GM23338 (cell line): ENCODE measurements around the gene TIMM44. TPM values are rescaled to one million over a fixed set of nuclear protein-coding genes. Genes with fewer than 3 reads are reported as not detected.

Experiments
- ATAC-seq: fragments of 200-7000 bp; cut with Tn5 transposase; 3 replicates; pipeline ENCODE4 v1.9.1; 2020
- DNase-seq: peaks from one replicate; pipeline ENCODE4 v3.0.0-alpha.2; 2015; ENCODE audit warnings: low spot score
- H2AFZ ChIP-seq: fragments of 200-600 bp; sonication (generic); 2 replicates; pipeline ENCODE4 v1.8.0; 2016; ENCODE audit warnings: antibody characterized with exemption, mild to moderate bottlenecking, moderate library complexity
- H3F3A ChIP-seq: fragments of 200-600 bp; sonication (generic); replicated peaks from 2 replicates; pipeline ENCODE4 v1.8.0; 2017; ENCODE audit warnings: antibody characterized with exemption, mixed run types, low read depth
- H3K27ac ChIP-seq: fragments of 200-600 bp; sonication (generic); 2 replicates; pipeline ENCODE4 v1.6.1; 2016; ENCODE audit warnings: low read depth
- H3K27me3 ChIP-seq: fragments of 200-600 bp; sonication (generic); 2 replicates; pipeline ENCODE4 v1.8.0; 2016; ENCODE audit warnings: mild to moderate bottlenecking, mixed run types, moderate library complexity; ENCODE audit not compliant: insufficient read depth
- H3K36me3 ChIP-seq: fragments of 200-600 bp; sonication (generic); 2 replicates; pipeline ENCODE4 v1.8.0; 2016; ENCODE audit warnings: mild to moderate bottlenecking; ENCODE audit not compliant: insufficient read depth
- H3K4me1 ChIP-seq: fragments of 200-600 bp; sonication (generic); 2 replicates; pipeline ENCODE4 v1.8.0; 2016; ENCODE audit warnings: mild to moderate bottlenecking, moderate library complexity; ENCODE audit not compliant: insufficient read depth
- H3K4me2 ChIP-seq: fragments of 200-600 bp; sonication (generic); 2 replicates; pipeline ENCODE4 v1.7.1; 2017; ENCODE audit warnings: mixed run types
- H3K4me3 ChIP-seq: fragments of 200-600 bp; sonication (generic); 2 replicates; pipeline ENCODE4 v1.6.1; 2016; ENCODE audit warnings: mixed run types
- H3K79me2 ChIP-seq: fragments of 200-600 bp; sonication (generic); replicated peaks from 2 replicates; pipeline ENCODE4 v1.8.0; 2017; ENCODE audit warnings: mild to moderate bottlenecking; ENCODE audit not compliant: insufficient read depth
- H3K9me2 ChIP-seq: fragments of 200-600 bp; sonication (generic); 2 replicates; pipeline ENCODE4 v1.8.0; 2017; ENCODE audit not compliant: insufficient read depth
- H4K20me1 ChIP-seq: fragments of 200-600 bp; sonication (generic); replicated peaks from 2 replicates; pipeline ENCODE4 v1.8.0; 2017; ENCODE audit warnings: mild to moderate bottlenecking; ENCODE audit not compliant: insufficient read depth
- H3K27ac Mint-ChIP-seq: 2 replicates; pipeline ENCODE4 v1.8.0; 2020; ENCODE audit warnings: inconsistent platforms, mild to moderate bottlenecking, moderate library complexity, mixed read lengths
- H3K27me3 Mint-ChIP-seq: 3 replicates; pipeline ENCODE4 v1.8.0; 2022; ENCODE audit warnings: low read depth, mild to moderate bottlenecking, moderate library complexity, mixed read lengths, inconsistent platforms; ENCODE audit not compliant: insufficient read depth, poor library complexity
- H3K36me3 Mint-ChIP-seq: 3 replicates; pipeline ENCODE4 v1.8.0; 2021; ENCODE audit warnings: low read depth, mild to moderate bottlenecking, inconsistent platforms, moderate library complexity, mixed read lengths
- H3K4me1 Mint-ChIP-seq: 3 replicates; pipeline ENCODE4 v1.8.0; 2020; ENCODE audit warnings: mild to moderate bottlenecking, inconsistent platforms, mixed read lengths
- H3K4me3 Mint-ChIP-seq: 3 replicates; pipeline ENCODE4 v1.8.0; 2021; ENCODE audit warnings: moderate library complexity, mild to moderate bottlenecking, inconsistent platforms, mixed read lengths
- H3K9me3 Mint-ChIP-seq: 3 replicates; pipeline ENCODE4 v1.8.0; 2020; ENCODE audit warnings: moderate library complexity, mild to moderate bottlenecking, inconsistent platforms, mixed read lengths
- CREB1 ChIP-seq: fragments of 250-450 bp; sonication (Bioruptor Pico); IDR thresholded peaks from 2 replicates; pipeline ENCODE4 v1.5.0; 2020; ENCODE audit warnings: low read depth, mild to moderate bottlenecking, moderate library complexity
- CTCF ChIP-seq, 2 experiments: fragments of 200-600 bp in 1 of 2; sonication (generic) in 1 of 2; conservative IDR thresholded peaks; 2 replicates each; pipeline versions ENCODE4 v1.5.1 to v1.6.1; 2016 to 2017; ENCODE audit warnings: antibody characterized with exemption in 2 of 2, low read depth in 2 of 2, mild to moderate bottlenecking in 2 of 2, moderate library complexity in 1 of 2
- EZH2 ChIP-seq: fragments of 200-600 bp; sonication (generic); IDR thresholded peaks from one replicate; pipeline ENCODE4 v1.8.0; 2017; ENCODE audit warnings: antibody characterized with exemption, mild to moderate bottlenecking, low read depth; ENCODE audit not compliant: unreplicated experiment
- EZH2phosphoT487 ChIP-seq: fragments of 200-600 bp; sonication (generic); IDR thresholded peaks from one replicate; pipeline ENCODE4 v1.8.1; 2018; ENCODE audit warnings: antibody characterized with exemption; ENCODE audit not compliant: unreplicated experiment
- JUNB ChIP-seq: IDR thresholded peaks from one replicate; pipeline ENCODE4 v1.6.1; 2016; ENCODE audit warnings: antibody characterized with exemption; ENCODE audit not compliant: unreplicated experiment
- NANOG ChIP-seq: IDR thresholded peaks from 2 replicates; pipeline ENCODE4 v1.6.1; 2016; ENCODE audit warnings: antibody characterized with exemption, borderline replicate concordance
- POLR2AphosphoS5 ChIP-seq: IDR thresholded peaks from 2 replicates; pipeline ENCODE4 v1.6.1; 2016; ENCODE audit warnings: antibody characterized with exemption, low read depth
- REST ChIP-seq: IDR thresholded peaks from one replicate; pipeline ENCODE4 v1.6.1; 2018; ENCODE audit warnings: antibody characterized with exemption; ENCODE audit not compliant: unreplicated experiment
- STAT1 ChIP-seq: IDR thresholded peaks from one replicate; pipeline ENCODE4 v1.6.1; 2016; ENCODE audit warnings: antibody characterized with exemption; ENCODE audit not compliant: unreplicated experiment
- ZNF114 ChIP-seq: fragments of 250-450 bp; sonication (Bioruptor Pico); IDR thresholded peaks from 2 replicates; pipeline ENCODE4 v1.5.0; 2020; ENCODE audit warnings: mild to moderate bottlenecking, moderate library complexity
- ZNF331 ChIP-seq: fragments of 250-450 bp; sonication (Bioruptor Pico); IDR thresholded peaks from 2 replicates; pipeline ENCODE4 v1.5.0; 2020; ENCODE audit warnings: low read depth, mild to moderate bottlenecking, moderate library complexity
- polyA plus RNA-seq: library from polyadenylated mRNA; unstranded; fragments of >200 nt; fragmentation: Nextera tagmentation; extraction: Ambion mirVana; gene quantifications from 2 replicates; pipeline ENCODE4 v1.2.1, GENCODE V29; 2016
- total RNA-seq: library from RNA; depleted of rRNA; stranded (reverse); fragments of >200 nt; shearing (Covaris generic); gene quantifications from 2 replicates; pipeline ENCODE4 v1.2.3, GENCODE V29; 2014
- TF ChIP-seq, protein P1 (sequence below): IDR thresholded peaks from 2 replicates; pipeline ENCODE4 v1.6.1; 2016; ENCODE audit warnings: antibody characterized with exemption

The TIMM44 gene
- total and polyA plus RNA-seq, 2 experiments from 2014 or later, result 125 to 128 TPM

- DNase-seq (no peak), ATAC-seq (no peak)
- Mint-ChIP-seq H3K4me3 (no peak overlapping the region), H3K27ac (no peak overlapping the region), H3K9me3 (no peaks in the 10 kb centered on the region), H3K27me3 (peaks cover 23% of the 10 kb centered on the region), H3K4me1 (peaks cover 4% of the 10 kb centered on the region), H3K36me3 (peaks cover 17% of the 10 kb centered on the region)
- no peak overlapping the region for H3K27ac ChIP-seq
- peaks cover 5% of the 10 kb centered on the region for H4K20me1 ChIP-seq
- no peak for TF ChIP-seq ZNF114
- TF ChIP-seq POLR2AphosphoS5, result no peak
- no peak for TF ChIP-seq CREB1 (CRISPR knock-in tag)
- TF ChIP-seq NANOG, result no peak
- TF ChIP-seq, protein P1, sequence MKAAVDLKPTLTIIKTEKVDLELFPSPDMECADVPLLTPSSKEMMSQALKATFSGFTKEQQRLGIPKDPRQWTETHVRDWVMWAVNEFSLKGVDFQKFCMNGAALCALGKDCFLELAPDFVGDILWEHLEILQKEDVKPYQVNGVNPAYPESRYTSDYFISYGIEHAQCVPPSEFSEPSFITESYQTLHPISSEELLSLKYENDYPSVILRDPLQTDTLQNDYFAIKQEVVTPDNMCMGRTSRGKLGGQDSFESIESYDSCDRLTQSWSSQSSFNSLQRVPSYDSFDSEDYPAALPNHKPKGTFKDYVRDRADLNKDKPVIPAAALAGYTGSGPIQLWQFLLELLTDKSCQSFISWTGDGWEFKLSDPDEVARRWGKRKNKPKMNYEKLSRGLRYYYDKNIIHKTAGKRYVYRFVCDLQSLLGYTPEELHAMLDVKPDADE, result no peak
- TF ChIP-seq REST, result no peak
- TF ChIP-seq EZH2phosphoT487, result no peak
- no peak overlapping the region for H3K4me2 ChIP-seq
- H3F3A ChIP-seq, result no peaks in the 10 kb centered on the region
- no peak overlapping the region for H3K4me3 ChIP-seq
- peaks cover 20% of the 10 kb centered on the region for H3K79me2 ChIP-seq
- H2AFZ ChIP-seq, result no peak overlapping the region
- peaks cover 19% of the 10 kb centered on the region for H3K27me3 ChIP-seq
- no peaks in the 10 kb centered on the region for H3K9me2 ChIP-seq
- no peaks in the 10 kb centered on the region; the same call in 1 of the 2 replicates for H3K36me3 ChIP-seq
- no peaks in the 10 kb centered on the region for H3K4me1 ChIP-seq
Observed at GRCh38 chr19:7910321-7911161, 32.9 kb downstream of the TIMM44 start.

- H3K36me3 Mint-ChIP-seq, result peaks cover 21% of the 10 kb centered on the region
- Histone ChIP-seq H3F3A (0 out of 2 replicates have a peak, but pooled peaks cover 3% of the 10 kb centered on the region), H3K9me2 (no peaks in the 10 kb centered on the region), H2AFZ (no peak overlapping the region), H3K27ac (no peak overlapping the region), H3K27me3 (peaks cover 9% of the 10 kb centered on the region), H3K79me2 (peaks cover 29% of the 10 kb centered on the region), H3K4me1 (peaks cover 6% of the 10 kb centered on the region), H3K4me2 (no peak overlapping the region), H4K20me1 (peaks cover 5% of the 10 kb centered on the region), H3K36me3 (no peaks in the 10 kb centered on the region; the same call in 1 of the 2 replicates), H3K4me3 (no peak overlapping the region)
- peaks cover 18% of the 10 kb centered on the region for H3K27me3 Mint-ChIP-seq
- no peak overlapping the region for H3K4me3 Mint-ChIP-seq
- no peaks in the 10 kb centered on the region; the same call in 2 of the 3 replicates for H3K9me3 Mint-ChIP-seq
- ATAC-seq, result no peak
- H3K4me1 Mint-ChIP-seq, result peaks cover 10% of the 10 kb centered on the region
- no peak overlapping the region for H3K27ac Mint-ChIP-seq
- no peak for DNase-seq
- TF ChIP-seq POLR2AphosphoS5 (no peak), JUNB (no peak), ZNF331 (CRISPR knock-in tag) (no peak), EZH2phosphoT487 (no peak), CTCF (conservative IDR thresholded peaks at IDR 0.05; ENCODE audit: low read depth in 2 of 2) (no peak), NANOG (no peak), EZH2 (no peak), CREB1 (CRISPR knock-in tag) (no peak), STAT1 (no peak)
- TF ChIP-seq, protein P1, result no peak
Observed at GRCh38 chr19:7909471-7910067, 33.9 kb downstream of the TIMM44 start.
